ENCODE results near the gene ABHD5.

ABHD5 gene

GRCh38 chr3:43773273-43774094 is 82.7 kb downstream of the ABHD5 start:
- in situ Hi-C loops (cut with HindIII; ENCODE audit: low sequenced_read_pairs) = no loop called here

- in situ Hi-C loops (cut with HindIII; ENCODE audit: low sequenced_read_pairs) = no loop called here
These were observed 84.1 kb downstream of the ABHD5 start for GRCh38 chr3:43774799-43775198.

- in situ Hi-C loops (cut with HindIII; ENCODE audit: low sequenced_read_pairs) = no loop called here
These were observed 85.4 kb downstream of the ABHD5 start for GRCh38 chr3:43776101-43776500.

- in situ Hi-C loops (cut with HindIII; ENCODE audit: low sequenced_read_pairs) = no loop called here
These were observed 89.1 kb downstream of the ABHD5 start for GRCh38 chr3:43779850-43780249.

- in situ Hi-C loops (cut with HindIII; ENCODE audit: low sequenced_read_pairs) = no loop called here
These were observed 91.8 kb downstream of the ABHD5 start for GRCh38 chr3:43782541-43782940.

All from DLD1 (cell line).